Liver (tissue), 3 donors: ENCODE data around the gene APOA1.

Experiments used
- CTCF ChIP-seq: fragments of 150-350 bp; IDR thresholded peaks from 2 replicates; pipeline ENCODE4 v1.5.1; 2017; ENCODE audit warnings: improper control_type of control experiment, low read depth, low read length; ENCODE audit not compliant: missing input control
- FOXA1 ChIP-seq: IDR thresholded peaks from 2 replicates; pipeline ENCODE4 v1.6.1; 2016; ENCODE audit warnings: antibody characterized with exemption
- FOXA2 ChIP-seq: IDR thresholded peaks from 2 replicates; pipeline ENCODE4 v1.6.1; 2016; ENCODE audit warnings: antibody characterized with exemption
- GABPA ChIP-seq, 2 donors: IDR thresholded peaks in 1 of 2; conservative IDR thresholded peaks in 1 of 2; 2 replicates each; pipeline ENCODE4 v1.6.1; 2016; ENCODE audit warnings: antibody characterized with exemption in 2 of 2, mild to moderate bottlenecking in 1 of 2, moderate library complexity in 1 of 2
- HNF4A ChIP-seq, 2 donors: conservative IDR thresholded peaks; 2 replicates each; pipeline ENCODE4 v1.6.1; 2016; ENCODE audit warnings: antibody characterized with exemption in 2 of 2, mild to moderate bottlenecking in 2 of 2
- HNF4G ChIP-seq: IDR thresholded peaks from 2 replicates; pipeline ENCODE4 v1.6.1; 2016; ENCODE audit warnings: antibody characterized with exemption
- JUND ChIP-seq, 2 donors: IDR thresholded peaks; 2 replicates each; pipeline ENCODE4 v1.6.1; 2016; ENCODE audit warnings: antibody characterized with exemption in 2 of 2
- MAX ChIP-seq: IDR thresholded peaks from 2 replicates; pipeline ENCODE4 v1.6.1; 2016; ENCODE audit warnings: antibody characterized with exemption
- RAD21 ChIP-seq, 2 donors: IDR thresholded peaks; 2 replicates each; pipeline ENCODE4 v1.6.1; 2016; ENCODE audit warnings: antibody characterized with exemption in 2 of 2, mild to moderate bottlenecking in 2 of 2
- REST ChIP-seq: IDR thresholded peaks from 2 replicates; pipeline ENCODE4 v1.6.1; 2016; ENCODE audit warnings: antibody characterized with exemption, mild to moderate bottlenecking
- SP1 ChIP-seq: IDR thresholded peaks from 2 replicates; pipeline ENCODE4 v1.6.1; 2018; ENCODE audit warnings: antibody characterized with exemption, mild to moderate bottlenecking
- TAF1 ChIP-seq: conservative IDR thresholded peaks from 2 replicates; pipeline ENCODE4 v1.6.1; 2016; ENCODE audit warnings: antibody characterized with exemption, mild to moderate bottlenecking
- YY1 ChIP-seq: IDR thresholded peaks from 2 replicates; pipeline ENCODE4 v1.6.1; 2016; ENCODE audit warnings: antibody characterized with exemption, mild to moderate bottlenecking
- TF ChIP-seq, protein P1 (sequence below): IDR thresholded peaks from 2 replicates; pipeline ENCODE4 v1.6.1; 2016; ENCODE audit warnings: antibody characterized with exemption
- donor health status: healthy.
- donor health status: healthy.

- TF ChIP-seq CTCF (no peak), MAX (no peak), SP1 (no peak), TAF1 (no peak), FOXA1 (no peak), YY1 (no peak), REST (no peak), HNF4A (conservative IDR thresholded peaks at IDR 0.05) (no peak), GABPA (IDR thresholded peaks at IDR 0.05 in 1 of 2, conservative IDR thresholded peaks at IDR 0.05 in 1 of 2) (no peak), HNF4G (no peak), JUND (IDR thresholded peaks at IDR 0.05) (no peak), RAD21 (IDR thresholded peaks at IDR 0.05) (no peak), FOXA2 (no peak)
- TF ChIP-seq, protein P1, sequence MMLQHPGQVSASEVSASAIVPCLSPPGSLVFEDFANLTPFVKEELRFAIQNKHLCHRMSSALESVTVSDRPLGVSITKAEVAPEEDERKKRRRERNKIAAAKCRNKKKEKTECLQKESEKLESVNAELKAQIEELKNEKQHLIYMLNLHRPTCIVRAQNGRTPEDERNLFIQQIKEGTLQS = no peak
These were observed 32.6 kb upstream of the APOA1 start for GRCh38 chr11:116870054-116870453.
